ENCODE measurements around the gene CPN2.

Gene CPN2

GRCh38 chr3:194318511-194319161, 32.5 kb downstream of the CPN2 start:
- peaks cover 34% of the 10 kb centered on the region for H3K36me3 ChIP-seq (ENCODE audit: low read depth)
- ATAC-seq (ENCODE audit: low read depth) (no peak), DNase-seq (ENCODE audit: low spot score) (no peak)
- H3K4me1 ChIP-seq (ENCODE audit: insufficient read depth, poor library complexity, severe bottlenecking), result peaks cover 23% of the 10 kb centered on the region
- peaks cover 2% of the 10 kb centered on the region for H3K9me3 ChIP-seq (ENCODE audit: severe bottlenecking)
- H3K27me3 ChIP-seq (ENCODE audit: insufficient read depth, poor library complexity, severe bottlenecking), result no peaks in the 10 kb centered on the region
- H3K27ac ChIP-seq (ENCODE audit: poor library complexity, severe bottlenecking), result no peak overlapping the region
- no peak overlapping the region for H3K4me3 ChIP-seq (ENCODE audit: severe bottlenecking)
- TF ChIP-seq CTCF (IDR thresholded peaks at IDR 0.05; ENCODE audit: poor library complexity, severe bottlenecking), result no peak

GRCh38 chr3:194316918-194317317, 34.2 kb downstream of the CPN2 start:
- no peaks in the 10 kb centered on the region for H3K27me3 ChIP-seq (ENCODE audit: insufficient read depth, poor library complexity, severe bottlenecking)
- TF ChIP-seq CTCF (IDR thresholded peaks at IDR 0.05; ENCODE audit: poor library complexity, severe bottlenecking), result no peak
- no peak for ATAC-seq (ENCODE audit: low read depth)

GRCh38 chr3:194315965-194316361, 35.2 kb downstream of the CPN2 start:
- TF ChIP-seq CTCF (IDR thresholded peaks at IDR 0.05; ENCODE audit: poor library complexity, severe bottlenecking), result peak; percentile 74
- H3K36me3 ChIP-seq (ENCODE audit: low read depth), result peaks cover 28% of the 10 kb centered on the region
- peaks cover 2% of the 10 kb centered on the region for H3K9me3 ChIP-seq (ENCODE audit: severe bottlenecking)
- no peaks in the 10 kb centered on the region for H3K27me3 ChIP-seq (ENCODE audit: insufficient read depth, poor library complexity, severe bottlenecking)
- DNase-seq (ENCODE audit: low spot score), result peak; percentile 61
- peaks cover 13% of the 10 kb centered on the region for H3K4me1 ChIP-seq (ENCODE audit: insufficient read depth, poor library complexity, severe bottlenecking)
- peak; percentile 28 for ATAC-seq (ENCODE audit: low read depth)
- H3K4me3 ChIP-seq (ENCODE audit: severe bottlenecking), result peak overlapping the region; percentile 24
- H3K27ac ChIP-seq (ENCODE audit: poor library complexity, severe bottlenecking), result peak overlapping the region; percentile 40

More at GRCh38 chr3:194316918-194317317, 34.2 kb downstream of the CPN2 start:
- H3K36me3 ChIP-seq (ENCODE audit: low read depth), result peaks cover 34% of the 10 kb centered on the region
- peaks cover 2% of the 10 kb centered on the region for H3K9me3 ChIP-seq (ENCODE audit: severe bottlenecking)
- H3K27ac ChIP-seq (ENCODE audit: poor library complexity, severe bottlenecking), result no peak overlapping the region
- no peak overlapping the region for H3K4me3 ChIP-seq (ENCODE audit: severe bottlenecking)
- DNase-seq (ENCODE audit: low spot score), result no peak
- H3K4me1 ChIP-seq (ENCODE audit: insufficient read depth, poor library complexity, severe bottlenecking), result peaks cover 17% of the 10 kb centered on the region

- peak overlapping the region; percentile 24 for H3K4me3 ChIP-seq (ENCODE audit: severe bottlenecking)
- ATAC-seq (ENCODE audit: low read depth) (peak; percentile 85), DNase-seq (ENCODE audit: low spot score) (peak; percentile 79)
- H3K4me1 ChIP-seq (ENCODE audit: insufficient read depth, poor library complexity, severe bottlenecking), result peaks cover 7% of the 10 kb centered on the region
- no peaks in the 10 kb centered on the region for H3K27me3 ChIP-seq (ENCODE audit: insufficient read depth, poor library complexity, severe bottlenecking)
- peak overlapping the region; percentile 40 for H3K27ac ChIP-seq (ENCODE audit: poor library complexity, severe bottlenecking)
- H3K9me3 ChIP-seq (ENCODE audit: severe bottlenecking), result peaks cover 2% of the 10 kb centered on the region
- peaks cover 22% of the 10 kb centered on the region for H3K36me3 ChIP-seq (ENCODE audit: low read depth)
- peak; percentile 97 for TF ChIP-seq CTCF (IDR thresholded peaks at IDR 0.05; ENCODE audit: poor library complexity, severe bottlenecking)
These were observed 35.8 kb downstream of the CPN2 start for GRCh38 chr3:194315088-194315964.

All from RWPE2 (cell line).